Measurements from ENCODE around the gene ENC1.

DNA sequence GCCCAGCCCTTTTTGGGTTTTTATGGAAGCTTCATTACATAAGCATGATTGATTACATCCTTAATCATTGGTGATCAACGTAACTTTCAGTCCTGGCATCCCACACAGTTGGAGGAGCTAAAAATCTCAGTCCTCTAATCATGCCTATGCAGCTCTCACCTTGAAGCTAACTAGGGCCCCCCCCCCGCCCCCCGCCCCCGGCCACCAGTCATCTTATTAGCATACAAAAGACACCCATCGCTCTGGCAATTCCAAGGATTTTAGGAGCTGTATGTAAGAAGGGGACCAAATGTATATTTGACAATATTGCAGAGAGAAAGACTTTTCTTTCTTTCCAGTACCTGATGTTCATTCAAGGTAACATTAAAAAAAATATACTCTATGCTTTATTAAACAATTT is 19.0 kb downstream of the ENC1 start:
- TF ChIP-seq, protein P1, sequence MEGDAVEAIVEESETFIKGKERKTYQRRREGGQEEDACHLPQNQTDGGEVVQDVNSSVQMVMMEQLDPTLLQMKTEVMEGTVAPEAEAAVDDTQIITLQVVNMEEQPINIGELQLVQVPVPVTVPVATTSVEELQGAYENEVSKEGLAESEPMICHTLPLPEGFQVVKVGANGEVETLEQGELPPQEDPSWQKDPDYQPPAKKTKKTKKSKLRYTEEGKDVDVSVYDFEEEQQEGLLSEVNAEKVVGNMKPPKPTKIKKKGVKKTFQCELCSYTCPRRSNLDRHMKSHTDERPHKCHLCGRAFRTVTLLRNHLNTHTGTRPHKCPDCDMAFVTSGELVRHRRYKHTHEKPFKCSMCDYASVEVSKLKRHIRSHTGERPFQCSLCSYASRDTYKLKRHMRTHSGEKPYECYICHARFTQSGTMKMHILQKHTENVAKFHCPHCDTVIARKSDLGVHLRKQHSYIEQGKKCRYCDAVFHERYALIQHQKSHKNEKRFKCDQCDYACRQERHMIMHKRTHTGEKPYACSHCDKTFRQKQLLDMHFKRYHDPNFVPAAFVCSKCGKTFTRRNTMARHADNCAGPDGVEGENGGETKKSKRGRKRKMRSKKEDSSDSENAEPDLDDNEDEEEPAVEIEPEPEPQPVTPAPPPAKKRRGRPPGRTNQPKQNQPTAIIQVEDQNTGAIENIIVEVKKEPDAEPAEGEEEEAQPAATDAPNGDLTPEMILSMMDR (IDR thresholded peaks at IDR 0.05; ENCODE audit: low read length) = no peak
- no peak for TF ChIP-seq EZH2 (IDR thresholded peaks at IDR 0.05; ENCODE audit: borderline replicate concordance, low read length)
